T-helper 1 cell treated with Interleukin-12 subunit alpha and Interleukin-12 subunit beta and Interleukin-4 antibody, amounts not matched to agents 30 μg/mL and 1 μg/mL, for 36 hours (primary cell): Measurements from ENCODE around the gene PIK3CD.
A peak's percentile ranks its signal among the peaks of the same experiment; 100 is the strongest.
"Not testable (repeated sequence)": the region's sequence is repeated elsewhere in the genome, so short reads cannot be mapped to it uniquely, and the experiment has no call there.

Source experiments
- H3K27ac Mint-ChIP-seq: one replicate; pipeline ENCODE4 v1.8.0; 2021; ENCODE audit warnings: mild to moderate bottlenecking, mixed read lengths
- H3K27me3 Mint-ChIP-seq: one replicate; pipeline ENCODE4 v1.8.0; 2021; ENCODE audit warnings: low read depth, mixed read lengths
- H3K36me3 Mint-ChIP-seq: one replicate; pipeline ENCODE4 v1.8.0; 2021; ENCODE audit warnings: low read depth, mixed read lengths
- H3K4me1 Mint-ChIP-seq: one replicate; pipeline ENCODE4 v1.8.0; 2021; ENCODE audit warnings: low read depth, mixed read lengths
- H3K4me3 Mint-ChIP-seq: one replicate; pipeline ENCODE4 v1.8.0; 2021; ENCODE audit warnings: mild to moderate bottlenecking, moderate library complexity, mixed read lengths
- H3K9me3 Mint-ChIP-seq: one replicate; pipeline ENCODE4 v1.8.0; 2021; ENCODE audit warnings: mixed read lengths

Gene PIK3CD

DNA sequence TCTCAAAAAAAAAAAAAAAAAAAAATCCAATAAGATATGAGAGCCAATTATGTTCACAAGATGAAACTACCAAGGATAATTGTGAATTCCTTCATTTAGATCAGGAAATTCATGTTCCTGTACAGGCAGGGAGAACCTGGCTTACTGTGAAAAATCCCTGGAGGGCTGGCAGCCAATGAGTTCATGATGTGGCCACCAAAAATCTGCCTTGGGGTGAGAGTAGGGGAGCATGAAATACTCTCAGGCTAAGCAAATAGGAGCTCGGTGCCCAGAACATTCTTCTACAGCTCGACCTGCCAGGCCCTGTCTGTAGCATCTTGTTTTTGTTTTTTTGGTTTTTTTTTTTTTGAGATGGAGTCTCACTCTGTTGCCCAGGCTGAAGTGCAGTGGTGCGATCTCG, 50.1 kb downstream of the PIK3CD start:
- no peak overlapping the region for H3K27ac Mint-ChIP-seq
- no peak overlapping the region for H3K4me3 Mint-ChIP-seq
- peaks cover 8% of the 10 kb centered on the region for H3K9me3 Mint-ChIP-seq
- H3K4me1 Mint-ChIP-seq: peaks cover 51% of the 10 kb centered on the region
- H3K27me3 Mint-ChIP-seq: no peaks in the 10 kb centered on the region
- H3K36me3 Mint-ChIP-seq: peaks cover 50% of the 10 kb centered on the region

DNA sequence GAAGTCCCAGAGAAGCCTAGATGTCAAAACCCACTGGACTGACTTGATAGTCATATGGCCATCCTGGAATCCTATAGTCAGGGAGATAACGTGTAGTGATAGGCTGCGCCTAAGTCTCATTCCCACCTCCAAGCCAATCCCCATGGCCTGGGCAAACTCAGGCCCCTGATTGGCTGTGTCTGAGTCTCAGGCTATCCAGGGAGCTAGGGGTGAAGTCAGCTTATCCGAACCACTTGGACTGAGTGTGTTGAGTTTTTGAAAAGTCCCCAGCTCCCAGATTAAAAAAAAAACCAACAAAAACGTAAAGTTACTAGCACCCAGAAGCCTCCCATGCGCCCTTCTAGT, 51.6 kb downstream of the PIK3CD start:
- H3K4me3 Mint-ChIP-seq: no peak overlapping the region
- peak overlapping the region; percentile 78 for H3K27ac Mint-ChIP-seq
- no peaks in the 10 kb centered on the region for H3K27me3 Mint-ChIP-seq
- H3K36me3 Mint-ChIP-seq: peaks cover 48% of the 10 kb centered on the region
- H3K4me1 Mint-ChIP-seq: peaks cover 53% of the 10 kb centered on the region
- peaks cover 8% of the 10 kb centered on the region for H3K9me3 Mint-ChIP-seq

DNA sequence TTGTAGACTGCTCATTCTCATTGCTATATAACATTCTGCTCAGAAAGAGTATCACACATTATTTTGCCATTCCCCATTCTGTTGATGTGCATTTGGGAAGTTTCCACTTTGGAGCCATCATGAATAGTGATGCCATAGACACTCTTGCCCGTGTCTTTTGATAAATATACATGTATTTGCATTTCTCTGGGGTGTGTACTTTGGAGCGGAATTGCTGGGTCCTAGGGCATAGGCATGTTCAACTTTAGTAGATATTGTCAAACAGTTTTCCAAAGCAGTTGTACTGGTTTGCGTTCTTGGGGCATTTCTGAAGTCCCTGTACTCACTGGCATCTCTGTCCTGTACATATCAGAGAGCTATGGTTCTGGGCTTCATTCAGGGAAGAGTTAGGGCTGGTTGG, 52.1 kb downstream of the PIK3CD start:
- H3K36me3 Mint-ChIP-seq: peaks cover 43% of the 10 kb centered on the region
- H3K4me1 Mint-ChIP-seq: peaks cover 49% of the 10 kb centered on the region
- H3K9me3 Mint-ChIP-seq: peaks cover 8% of the 10 kb centered on the region
- H3K27me3 Mint-ChIP-seq: no peaks in the 10 kb centered on the region
- peak overlapping the region; percentile 78 for H3K27ac Mint-ChIP-seq
- peak overlapping the region; percentile 25 for H3K4me3 Mint-ChIP-seq

DNA sequence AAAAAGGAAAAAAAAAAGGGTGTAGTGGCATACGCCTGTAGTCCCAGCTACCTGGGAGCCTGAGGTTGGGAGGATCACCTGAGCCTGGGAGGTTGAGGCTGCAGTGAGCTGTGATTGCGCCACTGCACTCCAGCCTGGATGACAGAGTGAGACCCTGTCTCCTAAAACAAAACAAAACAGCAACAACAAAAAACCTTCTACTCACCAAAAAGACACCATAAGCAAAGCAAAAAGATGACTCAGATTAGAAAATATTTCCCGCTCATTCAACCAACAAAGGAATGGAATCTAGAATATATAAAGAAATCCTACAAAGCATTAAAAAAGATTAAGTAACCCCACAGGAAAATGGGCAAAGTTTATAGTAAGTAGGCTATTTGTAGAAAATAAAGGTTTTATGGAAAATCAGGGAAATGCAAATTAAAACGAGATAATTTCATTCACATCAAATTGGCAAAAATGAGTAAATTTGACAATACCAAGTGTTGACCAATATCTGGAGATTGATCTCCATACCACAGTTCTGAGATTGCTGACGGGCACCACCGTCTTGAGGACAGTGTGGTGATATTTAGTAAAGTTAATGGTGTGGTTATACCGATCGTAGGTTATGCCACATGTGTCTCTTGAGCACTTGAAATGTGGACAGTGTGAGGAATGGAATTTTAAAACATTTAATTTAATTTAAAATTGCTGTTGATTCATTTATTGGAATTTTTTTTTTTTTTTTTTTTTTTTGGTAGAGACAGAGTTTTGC, 54.0 kb downstream of the PIK3CD start:
- Mint-ChIP-seq H3K27ac (peak overlapping the region; percentile 71), H3K9me3 (peaks cover 8% of the 10 kb centered on the region), H3K27me3 (no peaks in the 10 kb centered on the region), H3K4me3 (no peak overlapping the region), H3K36me3 (peaks cover 38% of the 10 kb centered on the region), H3K4me1 (peaks cover 46% of the 10 kb centered on the region)

DNA sequence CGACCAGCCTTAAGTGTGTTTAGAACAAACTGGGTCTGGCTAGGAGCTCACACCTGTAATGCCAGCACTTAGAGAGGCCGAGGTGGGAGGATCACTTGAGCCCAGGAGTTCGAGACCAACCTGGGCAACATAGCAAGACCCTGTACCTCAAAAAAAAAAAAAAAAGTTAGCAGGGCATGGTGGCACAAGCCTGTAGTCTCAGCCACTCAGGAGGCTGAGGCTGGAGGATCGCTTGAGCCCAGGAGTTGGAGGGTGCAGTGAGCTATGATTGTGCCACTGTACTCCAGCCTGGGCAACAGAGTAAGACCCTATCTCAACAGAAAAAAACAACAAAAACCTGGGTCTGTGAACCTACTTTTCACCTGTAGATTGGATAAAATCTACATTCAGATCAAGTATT, 54.6 kb downstream of the PIK3CD start:
- H3K4me1 Mint-ChIP-seq: peaks cover 43% of the 10 kb centered on the region
- no peaks in the 10 kb centered on the region for H3K27me3 Mint-ChIP-seq
- H3K36me3 Mint-ChIP-seq: peaks cover 36% of the 10 kb centered on the region
- H3K4me3 Mint-ChIP-seq: no peak overlapping the region
- H3K9me3 Mint-ChIP-seq: peaks cover 8% of the 10 kb centered on the region
- no peak overlapping the region for H3K27ac Mint-ChIP-seq

DNA sequence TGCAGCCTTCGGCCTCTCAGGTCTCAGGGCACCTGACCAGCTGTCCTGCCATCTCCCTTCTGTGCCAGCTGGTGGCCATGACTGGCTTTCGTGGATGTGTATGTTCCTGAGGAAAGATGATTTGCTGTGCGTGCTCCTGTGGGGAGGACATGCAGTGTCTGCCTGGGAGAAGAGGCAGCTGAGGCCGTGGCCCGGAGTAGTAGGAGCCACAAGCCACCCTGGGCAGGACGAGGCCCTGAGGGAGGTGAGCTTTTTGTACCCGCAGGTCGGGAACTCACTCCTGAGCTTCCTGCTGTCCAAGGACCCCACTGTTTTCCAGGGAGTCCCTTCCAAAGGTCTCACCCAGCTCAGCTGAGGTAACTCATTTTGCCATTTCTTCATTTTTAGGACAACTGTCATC, 58.5 kb downstream of the PIK3CD start:
- H3K27ac Mint-ChIP-seq: peak overlapping the region; percentile 67
- no peaks in the 10 kb centered on the region for H3K9me3 Mint-ChIP-seq
- H3K4me1 Mint-ChIP-seq: peaks cover 39% of the 10 kb centered on the region
- peaks cover 35% of the 10 kb centered on the region for H3K36me3 Mint-ChIP-seq
- H3K27me3 Mint-ChIP-seq: no peaks in the 10 kb centered on the region
- no peak overlapping the region for H3K4me3 Mint-ChIP-seq

DNA sequence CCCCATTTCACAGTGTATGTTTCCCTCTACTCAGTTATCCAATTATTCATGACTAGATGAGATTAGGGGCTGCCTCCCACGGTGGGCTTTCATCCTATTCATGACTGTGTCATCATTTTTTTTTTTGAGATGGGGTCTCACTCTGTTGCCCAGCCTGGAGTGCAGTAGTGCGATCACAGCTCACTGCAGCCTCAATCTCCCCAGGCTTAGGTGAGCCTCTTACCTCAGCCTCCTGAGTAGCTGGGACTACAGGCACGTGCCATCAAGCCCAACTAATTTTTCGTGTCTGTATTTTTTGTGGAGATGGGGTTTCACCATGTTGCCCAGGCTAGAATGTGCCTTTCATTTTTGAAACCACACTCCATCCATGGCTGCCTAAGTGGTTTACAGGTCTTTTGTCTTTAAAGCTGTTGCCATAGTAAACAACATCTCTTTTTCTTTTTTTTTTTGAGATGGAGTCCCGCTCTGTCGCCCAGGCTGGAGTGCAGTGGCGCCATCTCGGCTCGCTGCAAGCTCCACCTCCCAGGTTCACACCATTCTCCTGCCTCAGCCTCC, 60.0 kb downstream of the PIK3CD start:
- Mint-ChIP-seq H3K9me3 (no peaks in the 10 kb centered on the region), H3K4me3 (no peak overlapping the region), H3K4me1 (peaks cover 39% of the 10 kb centered on the region), H3K27me3 (no peaks in the 10 kb centered on the region), H3K36me3 (peaks cover 41% of the 10 kb centered on the region), H3K27ac (peak overlapping the region; percentile 52)

DNA sequence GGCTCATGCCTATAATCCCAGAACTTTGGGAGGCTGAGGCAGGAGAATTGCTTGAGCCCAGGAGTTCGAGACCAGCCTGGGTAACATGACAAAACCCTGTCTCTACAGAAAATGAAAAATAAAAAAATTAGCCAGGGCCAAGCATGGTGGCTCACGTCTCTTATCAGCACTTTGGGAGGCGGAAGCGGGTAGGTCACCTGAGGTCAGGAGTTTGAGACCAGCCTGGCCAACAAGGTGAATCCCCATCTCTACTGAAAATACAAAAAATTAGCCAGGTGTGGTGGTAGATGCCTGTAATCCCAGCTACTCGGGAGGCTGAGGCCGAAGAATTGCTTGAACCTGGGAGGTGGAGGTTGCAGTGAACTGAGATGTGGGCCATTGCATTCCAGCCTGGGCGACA, 61.2 kb downstream of the PIK3CD start:
- H3K36me3 Mint-ChIP-seq: peaks cover 51% of the 10 kb centered on the region
- H3K9me3 Mint-ChIP-seq, H3K4me3 Mint-ChIP-seq, H3K27me3 Mint-ChIP-seq: not testable (repeated sequence)
- H3K27ac Mint-ChIP-seq: peak overlapping the region; percentile 52
- peaks cover 45% of the 10 kb centered on the region for H3K4me1 Mint-ChIP-seq

DNA sequence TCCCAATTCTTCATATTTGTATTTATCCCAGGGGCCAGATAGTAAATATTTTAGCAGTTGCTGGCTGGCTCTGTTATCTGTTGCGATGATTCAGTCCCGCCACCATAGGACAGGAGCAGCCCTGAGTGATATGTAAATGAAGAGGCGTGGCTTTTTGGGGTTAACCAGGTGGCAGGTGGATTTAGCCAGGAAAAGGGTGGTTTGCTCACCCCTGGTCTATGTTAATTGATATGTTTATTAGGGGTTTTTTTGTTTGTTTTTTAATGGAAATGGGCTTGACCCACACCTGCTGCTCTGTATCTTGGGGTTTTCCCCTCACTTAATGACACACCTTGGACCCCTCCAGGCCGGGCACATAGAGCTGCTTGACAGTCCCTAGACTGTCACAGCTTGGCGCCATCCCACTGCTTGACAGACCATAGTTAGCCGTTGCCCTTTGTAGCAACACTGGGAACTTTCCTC, 62.8 kb downstream of the PIK3CD start:
- Mint-ChIP-seq H3K27ac (peak overlapping the region; percentile 62), H3K9me3 (no peaks in the 10 kb centered on the region), H3K4me1 (peaks cover 52% of the 10 kb centered on the region), H3K36me3 (peaks cover 60% of the 10 kb centered on the region), H3K4me3 (peak overlapping the region; percentile 55), H3K27me3 (no peaks in the 10 kb centered on the region)

DNA sequence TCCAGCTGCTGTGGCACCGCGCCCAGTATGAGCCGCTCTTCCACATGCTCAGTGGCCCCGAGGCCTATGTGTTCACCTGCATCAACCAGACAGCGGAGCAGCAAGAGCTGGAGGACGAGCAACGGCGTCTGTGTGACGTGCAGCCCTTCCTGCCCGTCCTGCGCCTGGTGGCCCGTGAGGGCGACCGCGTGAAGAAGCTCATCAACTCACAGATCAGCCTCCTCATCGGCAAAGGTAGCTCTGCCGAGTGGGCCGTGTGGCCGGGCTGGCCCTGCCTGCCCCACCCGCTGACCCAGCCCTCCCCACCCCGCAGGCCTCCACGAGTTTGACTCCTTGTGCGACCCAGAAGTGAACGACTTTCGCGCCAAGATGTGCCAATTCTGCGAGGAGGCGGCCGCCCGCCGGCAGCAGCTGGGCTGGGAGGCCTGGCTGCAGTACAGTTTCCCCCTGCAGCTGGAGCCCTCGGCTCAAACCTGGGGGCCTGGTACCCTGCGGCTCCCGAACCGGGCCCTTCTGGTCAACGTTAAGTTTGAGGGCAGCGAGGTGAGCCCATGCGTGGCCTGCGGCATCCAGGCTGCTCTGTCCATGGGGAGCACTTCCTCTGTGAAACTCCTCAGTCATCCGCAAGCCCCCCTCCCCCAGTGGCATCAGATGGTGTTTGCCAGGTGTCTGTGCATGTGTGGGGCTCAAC, 64.2 kb downstream of the PIK3CD start:
- H3K27ac Mint-ChIP-seq: peak overlapping the region; percentile 92
- H3K4me1 Mint-ChIP-seq: peaks cover 57% of the 10 kb centered on the region
- peaks cover 61% of the 10 kb centered on the region for H3K36me3 Mint-ChIP-seq
- H3K4me3 Mint-ChIP-seq: peak overlapping the region; percentile 78
- H3K27me3 Mint-ChIP-seq: no peaks in the 10 kb centered on the region
- H3K9me3 Mint-ChIP-seq: no peaks in the 10 kb centered on the region

DNA sequence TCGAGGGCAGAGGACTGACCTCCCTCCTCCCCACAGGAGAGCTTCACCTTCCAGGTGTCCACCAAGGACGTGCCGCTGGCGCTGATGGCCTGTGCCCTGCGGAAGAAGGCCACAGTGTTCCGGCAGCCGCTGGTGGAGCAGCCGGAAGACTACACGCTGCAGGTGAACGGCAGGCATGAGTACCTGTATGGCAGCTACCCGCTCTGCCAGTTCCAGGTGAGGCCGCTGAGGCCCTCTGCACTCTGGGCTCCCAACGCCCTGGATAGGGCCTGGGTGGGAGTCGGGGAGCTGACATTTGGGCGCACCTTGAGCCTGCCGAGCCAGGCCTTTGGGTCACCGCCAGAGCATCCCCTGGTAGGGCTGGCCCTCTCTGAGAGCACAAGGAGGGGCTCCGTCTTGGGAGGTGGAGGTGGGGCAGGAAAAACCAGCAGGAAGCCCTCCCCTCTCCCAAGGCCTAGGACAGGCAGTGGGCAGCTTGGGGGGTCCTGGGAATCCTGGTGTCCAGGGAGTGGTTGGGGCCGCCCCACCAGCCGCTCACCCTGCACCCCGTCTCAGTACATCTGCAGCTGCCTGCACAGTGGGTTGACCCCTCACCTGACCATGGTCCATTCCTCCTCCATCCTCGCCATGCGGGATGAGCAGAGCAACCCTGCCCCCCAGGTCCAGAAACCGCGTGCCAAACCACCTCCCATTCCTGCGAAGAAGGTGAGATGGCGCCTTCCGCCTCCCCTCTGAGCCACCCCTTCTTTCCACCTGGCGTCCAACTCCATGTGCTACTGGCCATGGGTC, 65.1 kb downstream of the PIK3CD start:
- Mint-ChIP-seq H3K4me1 (peaks cover 54% of the 10 kb centered on the region), H3K36me3 (peaks cover 59% of the 10 kb centered on the region), H3K4me3 (peak overlapping the region; percentile 78), H3K9me3 (no peaks in the 10 kb centered on the region), H3K27ac (peak overlapping the region; percentile 92), H3K27me3 (no peaks in the 10 kb centered on the region)

DNA sequence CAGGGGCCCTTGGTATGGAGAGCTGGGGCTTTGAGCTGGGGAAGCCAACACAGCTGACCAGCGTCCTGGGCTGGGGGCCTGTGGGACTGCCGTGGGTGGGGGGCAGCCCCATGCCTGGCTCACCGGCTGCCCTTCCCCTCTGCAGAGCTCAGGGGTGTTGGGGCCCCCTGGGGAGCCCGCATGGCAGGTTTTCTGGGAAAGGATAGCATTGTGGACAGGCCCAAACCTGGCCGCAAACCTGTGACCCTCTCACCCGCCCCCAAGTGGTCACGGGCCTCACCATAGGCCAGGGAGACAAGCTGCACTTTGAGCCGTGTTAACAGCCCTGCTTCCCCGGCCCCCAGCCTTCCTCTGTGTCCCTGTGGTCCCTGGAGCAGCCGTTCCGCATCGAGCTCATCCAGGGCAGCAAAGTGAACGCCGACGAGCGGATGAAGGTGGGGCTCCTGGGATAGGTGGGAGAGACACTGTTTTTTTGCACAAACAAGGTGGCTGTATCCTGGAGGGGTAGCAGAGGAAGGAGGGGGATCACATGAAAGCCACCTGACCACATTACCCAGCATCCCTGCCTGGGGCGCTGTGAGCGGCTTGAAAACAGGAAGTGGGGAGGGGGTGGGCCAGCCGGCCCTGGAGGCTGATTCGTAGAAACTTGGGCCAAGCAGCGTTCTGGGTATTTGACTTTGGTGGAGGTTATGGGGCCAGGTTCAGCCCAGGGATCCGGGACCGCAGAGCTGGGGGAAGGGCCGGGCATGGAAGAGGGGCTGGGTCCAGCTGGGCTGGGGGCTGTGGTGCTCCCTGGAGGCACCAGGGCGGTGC, 65.9 kb downstream of the PIK3CD start:
- H3K36me3 Mint-ChIP-seq: peaks cover 60% of the 10 kb centered on the region
- no peaks in the 10 kb centered on the region for H3K9me3 Mint-ChIP-seq
- peak overlapping the region; percentile 92 for H3K27ac Mint-ChIP-seq
- H3K4me3 Mint-ChIP-seq: peak overlapping the region; percentile 78
- H3K4me1 Mint-ChIP-seq: peaks cover 50% of the 10 kb centered on the region
- H3K27me3 Mint-ChIP-seq: no peaks in the 10 kb centered on the region

DNA sequence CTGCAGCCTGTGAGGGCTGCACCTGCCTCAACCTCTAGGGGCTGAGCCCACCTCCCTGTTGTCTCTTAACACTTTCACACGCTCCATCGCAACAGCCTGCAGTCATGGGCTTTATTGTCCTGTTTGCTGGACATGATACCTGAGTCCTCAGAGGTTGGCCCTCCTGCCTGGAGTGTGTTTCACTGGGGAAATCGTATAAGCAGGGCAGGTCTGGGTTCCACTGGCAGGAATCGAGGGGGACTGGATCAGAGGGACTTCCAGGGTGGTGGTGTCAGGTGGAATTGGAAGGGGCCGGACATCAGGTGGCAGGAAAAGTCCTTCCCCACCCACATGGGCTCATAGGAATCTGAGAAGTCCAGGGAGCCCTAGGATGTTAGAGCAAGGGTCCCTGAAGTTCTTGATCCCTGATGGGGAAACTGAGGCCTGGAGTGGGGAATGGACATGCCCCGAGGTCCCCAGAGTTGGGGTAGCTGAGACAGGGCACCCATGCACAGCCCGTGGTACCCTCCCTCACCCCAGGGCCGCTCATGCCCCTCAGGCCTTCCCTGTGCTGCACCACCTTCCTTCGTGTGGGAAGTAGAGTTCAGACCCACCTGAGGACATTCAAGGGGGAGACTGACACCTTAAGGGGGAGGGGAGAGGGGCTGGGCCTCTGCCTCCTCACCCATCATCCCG, 66.6 kb downstream of the PIK3CD start:
- peak overlapping the region; percentile 78 for H3K4me3 Mint-ChIP-seq
- no peaks in the 10 kb centered on the region for H3K27me3 Mint-ChIP-seq
- H3K9me3 Mint-ChIP-seq: no peaks in the 10 kb centered on the region
- H3K36me3 Mint-ChIP-seq: peaks cover 65% of the 10 kb centered on the region
- peaks cover 45% of the 10 kb centered on the region for H3K4me1 Mint-ChIP-seq
- H3K27ac Mint-ChIP-seq: peak overlapping the region; percentile 92
